K562 (cell line): ENCODE results near the gene YES1. TPM values are rescaled to one million over a fixed set of nuclear protein-coding genes. Genes with fewer than 3 reads are reported as not detected.

Experiments used
- CEBPB ChIP-seq: fragments of 450-650 bp; IDR thresholded peaks from 2 replicates; pipeline ENCODE4 v1.6.1; 2016; ENCODE audit warnings: missing genetic modification characterization, missing compliant biosample characterization
- POLR2G ChIP-seq: fragments of 200-400 bp; formaldehyde crosslinking; IDR thresholded peaks from 2 replicates; pipeline ENCODE4 v1.6.1; 2017; ENCODE audit warnings: low read depth, mild to moderate bottlenecking, antibody characterized with exemption, low read length, moderate library complexity
- RFX5 ChIP-seq: IDR thresholded peaks from 2 replicates; pipeline ENCODE4 v1.6.1; 2011; ENCODE audit warnings: low read depth, mild to moderate bottlenecking, improper control_type of control experiment, low read length
- SIN3B ChIP-seq: fragments of 450-650 bp; IDR thresholded peaks from 2 replicates; pipeline ENCODE4 v1.6.1; 2017; ENCODE audit warnings: low read depth, mild to moderate bottlenecking, moderate library complexity
- polyA plus RNA-seq, 8 experiments: library from polyadenylated mRNA; depleted of rRNA in 4 of 8; stranded (reverse) in 5 of 8; unstranded in 3 of 8; fragments of >200 nt; fragmentation: Nextera tagmentation in 2 of 8; fragmentation: Illumina TruSeq in 1 of 8; extraction: Ambion mirVana in 2 of 8; extraction: Trizol in 1 of 8; gene quantifications; 2 replicates each; pipeline versions ENCODE4 v1.2.1 to v1.2.3, GENCODE V29; 2011 to 2014; ENCODE audit warnings: inconsistent platforms in 1 of 8, missing spikeins in 1 of 8
- total RNA-seq, 7 experiments: library from RNA; depleted of rRNA in 6 of 7; stranded (reverse); fragments of >200 nt in 6 of 7; fragmentation: Illumina TruSeq in 2 of 7; extraction: Trizol in 2 of 7; gene quantifications; 2 replicates each; pipeline versions ENCODE4 v1.2.1 to v1.2.3, GENCODE V29; 2011 to 2021; ENCODE audit warnings: low replicate concordance in 1 of 7
- TF ChIP-seq, protein P1 (sequence below): fragments of 450-650 bp; IDR thresholded peaks from 2 replicates; pipeline ENCODE4 v1.6.1; 2016; ENCODE audit warnings: mild to moderate bottlenecking, moderate library complexity
- TF ChIP-seq, protein P2 (sequence below): sonication (generic); formaldehyde crosslinking; IDR thresholded peaks from 2 replicates; pipeline ENCODE4 v1.5.0; 2020; ENCODE audit warnings: missing genetic modification reagents
- TF ChIP-seq, protein P3 (sequence below): fragments of 250-450 bp; sonication (Bioruptor Pico); IDR thresholded peaks from 2 replicates; pipeline ENCODE4 v1.5.0; 2021; ENCODE audit warnings: mild to moderate bottlenecking, borderline replicate concordance

YES1 gene
- total and polyA plus RNA-seq, 9 of the 15 experiments (the other 6 are each of a cell fraction or from before 2014, with no cell fraction given): 37.2 to 115 (median 77.7) TPM

DNA sequence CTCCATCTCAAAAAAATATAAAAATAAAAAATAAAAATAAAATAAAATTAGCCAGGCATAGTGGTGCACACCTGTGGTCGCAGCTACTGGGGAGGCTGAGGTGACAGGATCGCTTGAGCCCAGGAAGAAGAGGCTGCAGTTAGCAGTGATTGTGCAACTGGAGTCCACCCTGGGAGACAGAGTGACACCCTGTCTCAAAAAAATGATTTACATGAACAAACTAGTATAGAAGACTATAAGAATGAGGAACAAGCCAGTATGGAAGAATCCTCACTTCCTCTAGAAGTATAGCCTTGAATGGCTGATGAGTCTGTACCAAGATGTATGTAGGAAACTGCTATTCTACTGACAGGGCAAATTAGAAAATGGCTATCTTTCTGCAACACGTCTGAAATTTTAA, 10.9 kb downstream of the YES1 start (continued):
- TF ChIP-seq CEBPB: peak; percentile 90
- TF ChIP-seq, protein P1, sequence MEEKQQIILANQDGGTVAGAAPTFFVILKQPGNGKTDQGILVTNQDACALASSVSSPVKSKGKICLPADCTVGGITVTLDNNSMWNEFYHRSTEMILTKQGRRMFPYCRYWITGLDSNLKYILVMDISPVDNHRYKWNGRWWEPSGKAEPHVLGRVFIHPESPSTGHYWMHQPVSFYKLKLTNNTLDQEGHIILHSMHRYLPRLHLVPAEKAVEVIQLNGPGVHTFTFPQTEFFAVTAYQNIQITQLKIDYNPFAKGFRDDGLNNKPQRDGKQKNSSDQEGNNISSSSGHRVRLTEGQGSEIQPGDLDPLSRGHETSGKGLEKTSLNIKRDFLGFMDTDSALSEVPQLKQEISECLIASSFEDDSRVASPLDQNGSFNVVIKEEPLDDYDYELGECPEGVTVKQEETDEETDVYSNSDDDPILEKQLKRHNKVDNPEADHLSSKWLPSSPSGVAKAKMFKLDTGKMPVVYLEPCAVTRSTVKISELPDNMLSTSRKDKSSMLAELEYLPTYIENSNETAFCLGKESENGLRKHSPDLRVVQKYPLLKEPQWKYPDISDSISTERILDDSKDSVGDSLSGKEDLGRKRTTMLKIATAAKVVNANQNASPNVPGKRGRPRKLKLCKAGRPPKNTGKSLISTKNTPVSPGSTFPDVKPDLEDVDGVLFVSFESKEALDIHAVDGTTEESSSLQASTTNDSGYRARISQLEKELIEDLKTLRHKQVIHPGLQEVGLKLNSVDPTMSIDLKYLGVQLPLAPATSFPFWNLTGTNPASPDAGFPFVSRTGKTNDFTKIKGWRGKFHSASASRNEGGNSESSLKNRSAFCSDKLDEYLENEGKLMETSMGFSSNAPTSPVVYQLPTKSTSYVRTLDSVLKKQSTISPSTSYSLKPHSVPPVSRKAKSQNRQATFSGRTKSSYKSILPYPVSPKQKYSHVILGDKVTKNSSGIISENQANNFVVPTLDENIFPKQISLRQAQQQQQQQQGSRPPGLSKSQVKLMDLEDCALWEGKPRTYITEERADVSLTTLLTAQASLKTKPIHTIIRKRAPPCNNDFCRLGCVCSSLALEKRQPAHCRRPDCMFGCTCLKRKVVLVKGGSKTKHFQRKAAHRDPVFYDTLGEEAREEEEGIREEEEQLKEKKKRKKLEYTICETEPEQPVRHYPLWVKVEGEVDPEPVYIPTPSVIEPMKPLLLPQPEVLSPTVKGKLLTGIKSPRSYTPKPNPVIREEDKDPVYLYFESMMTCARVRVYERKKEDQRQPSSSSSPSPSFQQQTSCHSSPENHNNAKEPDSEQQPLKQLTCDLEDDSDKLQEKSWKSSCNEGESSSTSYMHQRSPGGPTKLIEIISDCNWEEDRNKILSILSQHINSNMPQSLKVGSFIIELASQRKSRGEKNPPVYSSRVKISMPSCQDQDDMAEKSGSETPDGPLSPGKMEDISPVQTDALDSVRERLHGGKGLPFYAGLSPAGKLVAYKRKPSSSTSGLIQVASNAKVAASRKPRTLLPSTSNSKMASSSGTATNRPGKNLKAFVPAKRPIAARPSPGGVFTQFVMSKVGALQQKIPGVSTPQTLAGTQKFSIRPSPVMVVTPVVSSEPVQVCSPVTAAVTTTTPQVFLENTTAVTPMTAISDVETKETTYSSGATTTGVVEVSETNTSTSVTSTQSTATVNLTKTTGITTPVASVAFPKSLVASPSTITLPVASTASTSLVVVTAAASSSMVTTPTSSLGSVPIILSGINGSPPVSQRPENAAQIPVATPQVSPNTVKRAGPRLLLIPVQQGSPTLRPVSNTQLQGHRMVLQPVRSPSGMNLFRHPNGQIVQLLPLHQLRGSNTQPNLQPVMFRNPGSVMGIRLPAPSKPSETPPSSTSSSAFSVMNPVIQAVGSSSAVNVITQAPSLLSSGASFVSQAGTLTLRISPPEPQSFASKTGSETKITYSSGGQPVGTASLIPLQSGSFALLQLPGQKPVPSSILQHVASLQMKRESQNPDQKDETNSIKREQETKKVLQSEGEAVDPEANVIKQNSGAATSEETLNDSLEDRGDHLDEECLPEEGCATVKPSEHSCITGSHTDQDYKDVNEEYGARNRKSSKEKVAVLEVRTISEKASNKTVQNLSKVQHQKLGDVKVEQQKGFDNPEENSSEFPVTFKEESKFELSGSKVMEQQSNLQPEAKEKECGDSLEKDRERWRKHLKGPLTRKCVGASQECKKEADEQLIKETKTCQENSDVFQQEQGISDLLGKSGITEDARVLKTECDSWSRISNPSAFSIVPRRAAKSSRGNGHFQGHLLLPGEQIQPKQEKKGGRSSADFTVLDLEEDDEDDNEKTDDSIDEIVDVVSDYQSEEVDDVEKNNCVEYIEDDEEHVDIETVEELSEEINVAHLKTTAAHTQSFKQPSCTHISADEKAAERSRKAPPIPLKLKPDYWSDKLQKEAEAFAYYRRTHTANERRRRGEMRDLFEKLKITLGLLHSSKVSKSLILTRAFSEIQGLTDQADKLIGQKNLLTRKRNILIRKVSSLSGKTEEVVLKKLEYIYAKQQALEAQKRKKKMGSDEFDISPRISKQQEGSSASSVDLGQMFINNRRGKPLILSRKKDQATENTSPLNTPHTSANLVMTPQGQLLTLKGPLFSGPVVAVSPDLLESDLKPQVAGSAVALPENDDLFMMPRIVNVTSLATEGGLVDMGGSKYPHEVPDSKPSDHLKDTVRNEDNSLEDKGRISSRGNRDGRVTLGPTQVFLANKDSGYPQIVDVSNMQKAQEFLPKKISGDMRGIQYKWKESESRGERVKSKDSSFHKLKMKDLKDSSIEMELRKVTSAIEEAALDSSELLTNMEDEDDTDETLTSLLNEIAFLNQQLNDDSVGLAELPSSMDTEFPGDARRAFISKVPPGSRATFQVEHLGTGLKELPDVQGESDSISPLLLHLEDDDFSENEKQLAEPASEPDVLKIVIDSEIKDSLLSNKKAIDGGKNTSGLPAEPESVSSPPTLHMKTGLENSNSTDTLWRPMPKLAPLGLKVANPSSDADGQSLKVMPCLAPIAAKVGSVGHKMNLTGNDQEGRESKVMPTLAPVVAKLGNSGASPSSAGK: no peak
- TF ChIP-seq, protein P2, sequence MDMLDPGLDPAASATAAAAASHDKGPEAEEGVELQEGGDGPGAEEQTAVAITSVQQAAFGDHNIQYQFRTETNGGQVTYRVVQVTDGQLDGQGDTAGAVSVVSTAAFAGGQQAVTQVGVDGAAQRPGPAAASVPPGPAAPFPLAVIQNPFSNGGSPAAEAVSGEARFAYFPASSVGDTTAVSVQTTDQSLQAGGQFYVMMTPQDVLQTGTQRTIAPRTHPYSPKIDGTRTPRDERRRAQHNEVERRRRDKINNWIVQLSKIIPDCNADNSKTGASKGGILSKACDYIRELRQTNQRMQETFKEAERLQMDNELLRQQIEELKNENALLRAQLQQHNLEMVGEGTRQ (CRISPR knock-in tag): no peak
- no peak for TF ChIP-seq SIN3B
- TF ChIP-seq, protein P3, sequence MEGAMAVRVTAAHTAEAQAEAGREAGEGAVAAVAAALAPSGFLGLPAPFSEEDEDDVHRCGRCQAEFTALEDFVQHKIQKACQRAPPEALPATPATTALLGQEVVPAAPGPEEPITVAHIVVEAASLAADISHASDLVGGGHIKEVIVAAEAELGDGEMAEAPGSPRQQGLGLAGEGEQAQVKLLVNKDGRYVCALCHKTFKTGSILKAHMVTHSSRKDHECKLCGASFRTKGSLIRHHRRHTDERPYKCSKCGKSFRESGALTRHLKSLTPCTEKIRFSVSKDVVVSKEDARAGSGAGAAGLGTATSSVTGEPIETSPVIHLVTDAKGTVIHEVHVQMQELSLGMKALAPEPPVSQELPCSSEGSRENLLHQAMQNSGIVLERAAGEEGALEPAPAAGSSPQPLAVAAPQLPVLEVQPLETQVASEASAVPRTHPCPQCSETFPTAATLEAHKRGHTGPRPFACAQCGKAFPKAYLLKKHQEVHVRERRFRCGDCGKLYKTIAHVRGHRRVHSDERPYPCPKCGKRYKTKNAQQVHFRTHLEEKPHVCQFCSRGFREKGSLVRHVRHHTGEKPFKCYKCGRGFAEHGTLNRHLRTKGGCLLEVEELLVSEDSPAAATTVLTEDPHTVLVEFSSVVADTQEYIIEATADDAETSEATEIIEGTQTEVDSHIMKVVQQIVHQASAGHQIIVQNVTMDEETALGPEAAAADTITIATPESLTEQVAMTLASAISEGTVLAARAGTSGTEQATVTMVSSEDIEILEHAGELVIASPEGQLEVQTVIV: no peak
- no peak for TF ChIP-seq RFX5
- no peak for TF ChIP-seq POLR2G
